H9 (cell line): Measurements from ENCODE around the gene KRT3. TPM values are rescaled to one million over a fixed set of nuclear protein-coding genes. Genes with fewer than 3 reads are reported as not detected.

Experiments
- DNase-seq: peaks from one replicate; pipeline ENCODE4 v3.0.0-alpha.2; 2017
- H2AFZ ChIP-seq: one replicate; pipeline ENCODE4 v1.6.1; 2013; ENCODE audit warnings: mild to moderate bottlenecking, low read length, control low read depth, moderate library complexity
- H2AK5ac ChIP-seq: 2 replicates; pipeline ENCODE4 v1.6.1; 2013; ENCODE audit warnings: low read length, control low read depth, mixed read lengths; ENCODE audit not compliant: insufficient read length
- H2BK120ac ChIP-seq: one replicate; pipeline ENCODE4 v1.6.1; 2013; ENCODE audit warnings: low read depth, mild to moderate bottlenecking, low read length, control low read depth, inconsistent platforms; ENCODE audit not compliant: poor library complexity, severe bottlenecking
- H2BK12ac ChIP-seq: 2 replicates; pipeline ENCODE4 v1.6.1; 2013; ENCODE audit warnings: low read length, control low read depth, mixed read lengths, low read depth; ENCODE audit not compliant: insufficient read length
- H2BK15ac ChIP-seq: 2 replicates; pipeline ENCODE4 v1.6.1; 2013; ENCODE audit warnings: low read depth, low read length, control low read depth
- H2BK20ac ChIP-seq: one replicate; pipeline ENCODE4 v1.6.1; 2013; ENCODE audit warnings: low read depth, mild to moderate bottlenecking, low read length, control low read depth, inconsistent platforms; ENCODE audit not compliant: poor library complexity, severe bottlenecking
- H2BK5ac ChIP-seq: 2 replicates; pipeline ENCODE4 v1.6.1; 2013; ENCODE audit warnings: low read length, control low read depth, mixed read lengths; ENCODE audit not compliant: insufficient read length
- H3K14ac ChIP-seq: 2 replicates; pipeline ENCODE4 v1.6.1; 2013; ENCODE audit warnings: low read length, control low read depth; ENCODE audit not compliant: insufficient read depth
- H3K18ac ChIP-seq: 2 replicates; pipeline ENCODE4 v1.6.1; 2013; ENCODE audit warnings: low read depth, mild to moderate bottlenecking, mixed read lengths, low read length, control low read depth; ENCODE audit not compliant: insufficient read length
- H3K23ac ChIP-seq: 2 replicates; pipeline ENCODE4 v1.6.1; 2013; ENCODE audit warnings: low read length, control low read depth, mixed read lengths, low read depth; ENCODE audit not compliant: insufficient read length
- H3K23me2 ChIP-seq: 2 replicates; pipeline ENCODE4 v1.6.1; 2013; ENCODE audit warnings: low read depth, mild to moderate bottlenecking, mixed read lengths, low read length, control low read depth; ENCODE audit not compliant: insufficient read length, poor library complexity, severe bottlenecking
- H3K27ac ChIP-seq: 2 replicates; pipeline ENCODE4 v1.5.1; 2013; ENCODE audit warnings: low read length, control low read depth, mixed read lengths, low read depth; ENCODE audit not compliant: insufficient read length
- H3K27me3 ChIP-seq: 2 replicates; pipeline ENCODE4 v1.6.1; 2013; ENCODE audit warnings: low read length, control low read depth, inconsistent platforms; ENCODE audit not compliant: insufficient read depth
- H3K4ac ChIP-seq: 2 replicates; pipeline ENCODE4 v1.6.1; 2013; ENCODE audit warnings: low read depth, mild to moderate bottlenecking, control low read depth, inconsistent platforms, low read length, moderate library complexity
- H3K4me1 ChIP-seq: 2 replicates; pipeline ENCODE4 v1.6.1; 2013; ENCODE audit warnings: low read length, control low read depth, inconsistent platforms; ENCODE audit not compliant: insufficient read depth
- H3K4me2 ChIP-seq: 2 replicates; pipeline ENCODE4 v1.6.1; 2013; ENCODE audit warnings: low read length, control low read depth, mixed read lengths; ENCODE audit not compliant: insufficient read length, insufficient read depth
- H3K56ac ChIP-seq: 2 replicates; pipeline ENCODE4 v1.6.1; 2013; ENCODE audit warnings: low read depth, mild to moderate bottlenecking, mixed read lengths, low read length, control low read depth; ENCODE audit not compliant: insufficient read length
- H3K79me1 ChIP-seq: 2 replicates; pipeline ENCODE4 v1.6.1; 2013; ENCODE audit warnings: low read depth, mild to moderate bottlenecking, moderate library complexity, low read length, control low read depth, inconsistent platforms; ENCODE audit not compliant: insufficient read depth, poor library complexity, severe bottlenecking
- H3K79me2 ChIP-seq: 2 replicates; pipeline ENCODE4 v1.6.1; 2013; ENCODE audit warnings: low read length, control low read depth, inconsistent platforms; ENCODE audit not compliant: insufficient read depth
- H3K9ac ChIP-seq: 2 replicates; pipeline ENCODE4 v1.6.1; 2013; ENCODE audit warnings: low read length, control low read depth, mixed read lengths; ENCODE audit not compliant: insufficient read length; ENCODE audit errors: extremely low read depth
- H3K9me3 ChIP-seq: one replicate; pipeline ENCODE4 v1.6.1; 2013; ENCODE audit warnings: low read depth, low read length, inconsistent platforms; ENCODE audit not compliant: control insufficient read depth
- H3T11ph ChIP-seq: one replicate; pipeline ENCODE4 v1.6.1; 2013; ENCODE audit warnings: mild to moderate bottlenecking, low read length, control low read depth, inconsistent platforms
- H4K20me1 ChIP-seq: one replicate; pipeline ENCODE4 v1.6.1; 2013; ENCODE audit not compliant: control insufficient read depth, insufficient read length, insufficient read depth
- H4K5ac ChIP-seq: 2 replicates; pipeline ENCODE4 v1.6.1; 2013; ENCODE audit warnings: low read depth, mild to moderate bottlenecking, mixed read lengths, low read length, control low read depth; ENCODE audit not compliant: insufficient read length
- H4K8ac ChIP-seq: replicated peaks from 2 replicates; pipeline ENCODE4 v1.6.1; 2013; ENCODE audit warnings: low read length, control low read depth, mixed read lengths, low read depth; ENCODE audit not compliant: insufficient read length
- H4K91ac ChIP-seq: 2 replicates; pipeline ENCODE4 v1.6.1; 2013; ENCODE audit warnings: low read depth, mild to moderate bottlenecking, moderate library complexity, mixed read lengths, low read length, control low read depth; ENCODE audit not compliant: insufficient read length
- H3K27ac Mint-ChIP-seq, 3 experiments: 2 replicates in 2 of 3; 3 replicates in 1 of 3; pipeline ENCODE4 v1.8.0; 2020 to 2021; ENCODE audit warnings: mixed read lengths in 3 of 3, mild to moderate bottlenecking in 1 of 3, moderate library complexity in 1 of 3
- H3K27me3 Mint-ChIP-seq: 2 replicates; pipeline ENCODE4 v1.8.0; 2021; ENCODE audit warnings: low read depth, mild to moderate bottlenecking, moderate library complexity, mixed read lengths
- H3K36me3 Mint-ChIP-seq, 3 experiments: 2 replicates in 2 of 3; 3 replicates in 1 of 3; pipeline ENCODE4 v1.8.0; 2020 to 2021; ENCODE audit warnings: low read depth in 3 of 3, mixed read lengths in 3 of 3; ENCODE audit not compliant: insufficient read depth in 1 of 3
- H3K4me1 Mint-ChIP-seq, 2 experiments: 2 replicates each; pipeline ENCODE4 v1.8.0; 2020; ENCODE audit warnings: mixed read lengths in 2 of 2
- H3K4me3 Mint-ChIP-seq, 2 experiments: 2 replicates in 1 of 2; 3 replicates in 1 of 2; pipeline ENCODE4 v1.8.0; 2020 to 2021; ENCODE audit warnings: mild to moderate bottlenecking in 2 of 2, mixed read lengths in 2 of 2, moderate library complexity in 1 of 2
- H3K9me3 Mint-ChIP-seq, 2 experiments: 2 replicates in 1 of 2; 3 replicates in 1 of 2; pipeline ENCODE4 v1.8.0; 2020; ENCODE audit warnings: mild to moderate bottlenecking in 2 of 2, mixed read lengths in 2 of 2, moderate library complexity in 1 of 2
- WGBS: extraction: QIAGEN DNeasy Blood & Tissue Kit; methylation state at CpG from one replicate; pipeline ENCODE4 v1.1.7; 2013; ENCODE audit warnings: missing lambda C conversion rate, low lambda C conversion rate, mixed read lengths; ENCODE audit not compliant: insufficient read length; ENCODE audit errors: extremely low coverage; 5-methylcytosine and 5-hydroxymethylcytosine counted together
- total RNA-seq: library from RNA; stranded (reverse); gene quantifications from 2 replicates; pipeline ENCODE4 v1.2.1, GENCODE V29; 2021
- TF ChIP-seq, protein P1 (sequence below): fragments of 200-600 bp; sonication (generic); conservative IDR thresholded peaks from 3 replicates; pipeline ENCODE4 v1.8.0; 2021; ENCODE audit warnings: antibody characterized with exemption, mild to moderate bottlenecking

The KRT3 gene
- total RNA-seq, 1 experiment from 2014 or later, result not detected

DNA sequence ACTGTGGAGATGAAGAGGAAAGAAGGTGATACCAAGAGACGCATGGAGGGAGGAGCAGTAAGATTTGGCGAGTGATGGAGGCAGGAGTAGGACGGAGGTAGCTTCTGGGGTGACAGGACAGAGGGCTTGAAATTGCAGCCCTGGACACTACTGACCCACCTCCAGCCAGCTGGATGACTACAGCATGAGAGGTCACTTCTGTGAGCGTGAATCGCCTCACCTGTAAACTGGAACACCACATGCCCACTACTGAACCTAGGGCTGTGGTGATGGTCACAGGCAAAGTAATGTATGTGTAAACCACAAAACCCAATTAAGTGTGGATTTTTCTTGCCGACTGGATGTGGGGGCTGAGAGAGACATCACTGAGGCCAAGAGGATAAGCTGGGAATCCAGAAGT lies 24.6 kb upstream of the KRT3 start:
- Histone ChIP-seq H2BK15ac (no peak overlapping the region), H3K79me1 (no peaks in the 10 kb centered on the region), H4K91ac (no peak overlapping the region), H3K9me3 (no peaks in the 10 kb centered on the region), H2AFZ (no peak overlapping the region), H3K9ac (no peak overlapping the region), H3K79me2 (no peaks in the 10 kb centered on the region), H4K5ac (no peak overlapping the region), H2BK5ac (no peak overlapping the region), H2BK12ac (no peak overlapping the region), H3K4me1 (no peaks in the 10 kb centered on the region), H3T11ph (no peak overlapping the region), H2BK120ac (no peak overlapping the region), H3K4me2 (no peak overlapping the region), H3K27ac (no peak overlapping the region), H3K14ac (no peak overlapping the region), H3K56ac (no peak overlapping the region), H2BK20ac (no peak overlapping the region), H3K27me3 (no peaks in the 10 kb centered on the region), H4K20me1 (no peaks in the 10 kb centered on the region), H4K8ac (no peak overlapping the region), H3K4ac (no peak overlapping the region), H3K23ac (no peak overlapping the region), H2AK5ac (no peak overlapping the region), H3K18ac (no peak overlapping the region), H3K23me2 (no peaks in the 10 kb centered on the region)
- Mint-ChIP-seq H3K9me3 (no peaks in the 10 kb centered on the region), H3K27me3 (no peaks in the 10 kb centered on the region; the same call in 1 of the 2 replicates), H3K27ac (no peak overlapping the region), H3K4me3 (no peak overlapping the region), H3K36me3 (no peaks in the 10 kb centered on the region; a peak in 1 of 7 replicates), H3K4me1 (peaks cover 3 to 7% of the 10 kb centered on the region in 2 experiments; a peak in 3 of 4 replicates)
- no peak for DNase-seq
- no CpG with 5 or more reads among the region's 6 CpGs for WGBS
- TF ChIP-seq, protein P1, sequence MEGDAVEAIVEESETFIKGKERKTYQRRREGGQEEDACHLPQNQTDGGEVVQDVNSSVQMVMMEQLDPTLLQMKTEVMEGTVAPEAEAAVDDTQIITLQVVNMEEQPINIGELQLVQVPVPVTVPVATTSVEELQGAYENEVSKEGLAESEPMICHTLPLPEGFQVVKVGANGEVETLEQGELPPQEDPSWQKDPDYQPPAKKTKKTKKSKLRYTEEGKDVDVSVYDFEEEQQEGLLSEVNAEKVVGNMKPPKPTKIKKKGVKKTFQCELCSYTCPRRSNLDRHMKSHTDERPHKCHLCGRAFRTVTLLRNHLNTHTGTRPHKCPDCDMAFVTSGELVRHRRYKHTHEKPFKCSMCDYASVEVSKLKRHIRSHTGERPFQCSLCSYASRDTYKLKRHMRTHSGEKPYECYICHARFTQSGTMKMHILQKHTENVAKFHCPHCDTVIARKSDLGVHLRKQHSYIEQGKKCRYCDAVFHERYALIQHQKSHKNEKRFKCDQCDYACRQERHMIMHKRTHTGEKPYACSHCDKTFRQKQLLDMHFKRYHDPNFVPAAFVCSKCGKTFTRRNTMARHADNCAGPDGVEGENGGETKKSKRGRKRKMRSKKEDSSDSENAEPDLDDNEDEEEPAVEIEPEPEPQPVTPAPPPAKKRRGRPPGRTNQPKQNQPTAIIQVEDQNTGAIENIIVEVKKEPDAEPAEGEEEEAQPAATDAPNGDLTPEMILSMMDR, result no peak
